DND-41 (cell line): ENCODE results near the gene ARL13B.
"Not testable (repeated sequence)": the region's sequence is repeated elsewhere in the genome, so short reads cannot be mapped to it uniquely, and the experiment has no call there.

Experiments
- ATAC-seq: fragments of 200-7000 bp; cut with Tn5 transposase; 3 replicates; pipeline ENCODE4 v1.9.1; 2021; ENCODE audit warnings: low read depth; ENCODE audit not compliant: insufficient read depth
- DNase-seq: peaks from one replicate; pipeline ENCODE4 v3.0.0-alpha.2; 2020
- H2AFZ ChIP-seq: 2 replicates; pipeline ENCODE4 v1.6.0; 2012; ENCODE audit warnings: low read depth, low read length
- H3K27ac ChIP-seq: 2 replicates; pipeline ENCODE4 v1.5.1; 2012; ENCODE audit warnings: low read length, inconsistent platforms
- H3K27me3 ChIP-seq: fragments of 200-600 bp; sonication (generic); 2 replicates; pipeline ENCODE4 v1.6.0; 2012; ENCODE audit warnings: low read length, mild to moderate bottlenecking, inconsistent platforms; ENCODE audit not compliant: insufficient read depth, poor library complexity
- H3K36me3 ChIP-seq: 2 replicates; pipeline ENCODE4 v1.5.1; 2012; ENCODE audit warnings: low read length, inconsistent platforms; ENCODE audit not compliant: insufficient read depth
- H3K4me1 ChIP-seq: 2 replicates; pipeline ENCODE4 v1.5.1; 2012; ENCODE audit warnings: mild to moderate bottlenecking, low read length; ENCODE audit not compliant: insufficient read depth
- H3K4me2 ChIP-seq: 2 replicates; pipeline ENCODE4 v1.6.0; 2012; ENCODE audit warnings: mild to moderate bottlenecking, moderate library complexity, low read length, inconsistent platforms; ENCODE audit not compliant: insufficient read depth
- H3K4me3 ChIP-seq, 2 experiments: fragments of 200-600 bp in 1 of 2; shearing (Covaris generic) in 1 of 2; 2 replicates each; pipeline ENCODE4 v1.5.1; 2012 to 2016; ENCODE audit warnings: inconsistent platforms in 2 of 2, low read length in 2 of 2, mild to moderate bottlenecking in 2 of 2, low read depth in 1 of 2, moderate library complexity in 1 of 2
- H3K79me2 ChIP-seq: 2 replicates; pipeline ENCODE4 v1.6.0; 2012; ENCODE audit warnings: low read length, inconsistent platforms; ENCODE audit not compliant: insufficient read depth
- H3K9ac ChIP-seq: 2 replicates; pipeline ENCODE4 v1.6.0; 2012; ENCODE audit warnings: low read depth, mild to moderate bottlenecking, inconsistent platforms, low read length, moderate library complexity
- H3K9me3 ChIP-seq: 2 replicates; pipeline ENCODE4 v1.5.1; 2012; ENCODE audit warnings: low read length, moderate library complexity, mild to moderate bottlenecking, inconsistent platforms; ENCODE audit not compliant: insufficient read depth, severe bottlenecking
- H4K20me1 ChIP-seq: 2 replicates; pipeline ENCODE4 v1.6.0; 2012; ENCODE audit warnings: low read length; ENCODE audit not compliant: insufficient read depth
- EZH2 ChIP-seq: IDR thresholded peaks from 3 replicates; pipeline ENCODE4 v1.6.1; 2012; ENCODE audit warnings: borderline replicate concordance, low read depth, mild to moderate bottlenecking, moderate library complexity, low read length, inconsistent platforms; ENCODE audit not compliant: severe bottlenecking
- TF ChIP-seq, protein P1 (sequence below): IDR thresholded peaks from 2 replicates; pipeline ENCODE4 v1.5.1; 2012; ENCODE audit warnings: borderline replicate concordance, low read length, moderate library complexity, mild to moderate bottlenecking; ENCODE audit not compliant: poor library complexity, severe bottlenecking; ENCODE audit errors: extremely low read depth

The ARL13B gene

DNA sequence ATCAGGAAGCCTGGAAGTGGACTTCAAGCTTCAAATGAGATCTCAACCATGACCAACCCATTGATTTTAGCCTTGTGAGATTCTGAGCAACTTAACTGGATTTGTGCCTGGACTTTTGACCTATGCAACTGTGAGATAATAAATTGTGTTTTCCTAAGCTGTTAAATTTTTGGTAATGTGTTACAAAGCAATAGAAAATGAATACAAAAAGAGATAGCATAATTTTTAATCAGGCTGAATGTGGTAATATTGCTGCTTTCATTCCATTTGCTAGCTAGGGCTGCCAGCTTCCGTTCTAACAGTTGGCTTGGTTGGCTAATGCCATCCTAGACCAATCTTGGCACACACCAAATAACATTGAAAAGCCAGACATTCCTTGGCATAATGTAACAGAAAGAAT lies 18.5 kb upstream of the ARL13B start:
- no peaks in the 10 kb centered on the region for H4K20me1 ChIP-seq
- no peaks in the 10 kb centered on the region for H3K27me3 ChIP-seq
- ATAC-seq = no peak

DNA sequence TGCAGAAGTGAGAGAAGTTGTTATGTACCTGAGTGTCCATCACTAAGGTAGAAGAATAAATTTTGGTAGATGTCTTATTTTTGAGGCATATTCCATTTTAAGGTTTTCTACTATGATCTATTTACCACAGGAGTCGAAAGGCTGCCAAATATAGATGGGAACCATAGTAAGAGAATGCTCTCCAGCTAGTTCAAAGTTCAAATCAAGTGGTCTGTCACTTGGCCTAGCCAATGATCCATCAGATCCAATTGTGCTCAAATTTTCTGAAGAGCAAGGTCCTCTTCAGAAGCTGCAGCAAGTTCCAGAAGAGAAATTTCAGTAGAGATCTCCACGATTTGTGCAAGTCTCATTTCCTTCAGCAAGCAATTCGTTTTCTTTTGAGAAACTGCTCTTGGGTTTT lies 17.2 kb upstream of the ARL13B start:
- DNase-seq (no peak), ATAC-seq (no peak)
- Histone ChIP-seq H3K36me3 (no peaks in the 10 kb centered on the region), H3K79me2 (no peaks in the 10 kb centered on the region), H2AFZ (no peak overlapping the region), H3K4me2 (no peak overlapping the region), H3K27ac (no peak overlapping the region), H3K9ac (no peak overlapping the region), H4K20me1 (no peaks in the 10 kb centered on the region), H3K27me3 (no peaks in the 10 kb centered on the region), H3K4me3 (no peak overlapping the region), H3K4me1 (no peaks in the 10 kb centered on the region), H3K9me3 (no peaks in the 10 kb centered on the region)
- TF ChIP-seq, protein P1, sequence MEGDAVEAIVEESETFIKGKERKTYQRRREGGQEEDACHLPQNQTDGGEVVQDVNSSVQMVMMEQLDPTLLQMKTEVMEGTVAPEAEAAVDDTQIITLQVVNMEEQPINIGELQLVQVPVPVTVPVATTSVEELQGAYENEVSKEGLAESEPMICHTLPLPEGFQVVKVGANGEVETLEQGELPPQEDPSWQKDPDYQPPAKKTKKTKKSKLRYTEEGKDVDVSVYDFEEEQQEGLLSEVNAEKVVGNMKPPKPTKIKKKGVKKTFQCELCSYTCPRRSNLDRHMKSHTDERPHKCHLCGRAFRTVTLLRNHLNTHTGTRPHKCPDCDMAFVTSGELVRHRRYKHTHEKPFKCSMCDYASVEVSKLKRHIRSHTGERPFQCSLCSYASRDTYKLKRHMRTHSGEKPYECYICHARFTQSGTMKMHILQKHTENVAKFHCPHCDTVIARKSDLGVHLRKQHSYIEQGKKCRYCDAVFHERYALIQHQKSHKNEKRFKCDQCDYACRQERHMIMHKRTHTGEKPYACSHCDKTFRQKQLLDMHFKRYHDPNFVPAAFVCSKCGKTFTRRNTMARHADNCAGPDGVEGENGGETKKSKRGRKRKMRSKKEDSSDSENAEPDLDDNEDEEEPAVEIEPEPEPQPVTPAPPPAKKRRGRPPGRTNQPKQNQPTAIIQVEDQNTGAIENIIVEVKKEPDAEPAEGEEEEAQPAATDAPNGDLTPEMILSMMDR = no peak
- no peak for TF ChIP-seq EZH2

More for the DNA sequence above, 18.5 kb upstream of the ARL13B start:
- H3K4me1 ChIP-seq = no peaks in the 10 kb centered on the region
- H3K9ac ChIP-seq = no peak overlapping the region
- no peak for TF ChIP-seq EZH2
- TF ChIP-seq, protein P1 = no peak
- H3K9me3 ChIP-seq = no peaks in the 10 kb centered on the region
- no peaks in the 10 kb centered on the region for H3K36me3 ChIP-seq
- H3K79me2 ChIP-seq = no peaks in the 10 kb centered on the region
- no peak overlapping the region for H2AFZ ChIP-seq
- no peak for DNase-seq
- H3K27ac ChIP-seq = no peak overlapping the region
- no peak overlapping the region for H3K4me3 ChIP-seq
- no peak overlapping the region for H3K4me2 ChIP-seq

DNA sequence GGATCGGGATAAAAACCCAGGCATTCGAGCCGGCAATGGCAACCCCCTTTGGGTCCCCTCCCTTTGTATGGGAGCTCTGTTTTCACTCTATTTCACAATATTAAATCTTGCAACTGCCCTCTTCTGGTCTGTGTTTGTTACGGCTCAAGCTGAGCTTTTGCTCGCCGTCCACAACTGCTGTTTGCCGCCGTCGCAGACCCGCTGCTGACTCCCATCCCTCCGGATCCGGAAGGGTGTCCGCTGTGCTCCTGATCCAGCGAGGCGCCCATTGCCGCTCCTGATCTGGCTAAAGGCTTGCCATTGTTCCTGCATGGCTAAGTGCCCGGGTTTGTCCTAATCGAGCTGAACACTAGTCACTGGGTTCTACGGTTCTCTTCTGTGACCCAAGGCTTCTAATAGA lies 14.8 kb upstream of the ARL13B start:
- H3K9me3 ChIP-seq, H3K4me1 ChIP-seq, H3K79me2 ChIP-seq, H4K20me1 ChIP-seq, ATAC-seq, DNase-seq, H3K27me3 ChIP-seq, H3K36me3 ChIP-seq, H3K4me3 ChIP-seq, H3K4me2 ChIP-seq, H3K27ac ChIP-seq, H3K9ac ChIP-seq, H2AFZ ChIP-seq: not testable (repeated sequence)

DNA sequence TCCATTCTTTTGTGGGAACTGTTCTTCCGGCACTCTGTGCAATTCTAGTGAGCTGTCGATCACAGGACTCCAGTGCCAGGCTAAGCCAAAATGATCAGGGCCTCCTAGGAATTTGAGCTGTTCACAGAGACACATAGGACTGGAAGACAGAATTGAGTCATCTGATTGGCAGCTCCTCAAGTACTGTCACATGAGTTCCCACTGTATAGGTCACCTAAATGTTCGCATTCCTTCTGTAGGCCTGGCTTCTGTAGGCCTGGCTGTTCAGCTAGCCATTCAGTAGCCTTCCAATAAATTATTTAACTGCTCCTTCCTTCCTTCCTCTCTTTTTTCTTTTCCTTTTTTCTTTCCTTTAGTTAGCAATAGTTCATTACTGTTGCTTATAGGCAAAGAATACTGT lies 10.5 kb upstream of the ARL13B start:
- H3K9ac ChIP-seq = no peak overlapping the region
- no peak overlapping the region for H2AFZ ChIP-seq
- no peak for ATAC-seq
- peaks cover 19% of the 10 kb centered on the region for H3K4me1 ChIP-seq
- H3K27ac ChIP-seq = no peak overlapping the region
- no peaks in the 10 kb centered on the region for H3K79me2 ChIP-seq
- TF ChIP-seq EZH2 = no peak
- TF ChIP-seq, protein P1 = no peak
- H3K4me3 ChIP-seq = no peak overlapping the region
- no peak for DNase-seq
- H3K9me3 ChIP-seq = no peaks in the 10 kb centered on the region
- H3K4me2 ChIP-seq = no peak overlapping the region
- no peaks in the 10 kb centered on the region for H3K36me3 ChIP-seq
- no peaks in the 10 kb centered on the region for H4K20me1 ChIP-seq
- no peaks in the 10 kb centered on the region for H3K27me3 ChIP-seq
